Measurements from ENCODE around the gene NELFB. TPM values are rescaled to one million over a fixed set of nuclear protein-coding genes. Genes with fewer than 3 reads are reported as not detected.

NELFB gene
- total and polyA plus RNA-seq, 9 of the 15 experiments (the other 6 are each of a cell fraction or from before 2014, with no cell fraction given): 0.24 to 84.0 (median 29.7) TPM

GRCh38 chr9:137247135-137247915, 7.8 kb upstream of the NELFB start:
- no peak overlapping the region for H3K4me2 ChIP-seq (ENCODE audit: insufficient read depth, low read length)
- no peak overlapping the region for H2AFZ ChIP-seq (ENCODE audit: low read depth, low read length)

DNA sequence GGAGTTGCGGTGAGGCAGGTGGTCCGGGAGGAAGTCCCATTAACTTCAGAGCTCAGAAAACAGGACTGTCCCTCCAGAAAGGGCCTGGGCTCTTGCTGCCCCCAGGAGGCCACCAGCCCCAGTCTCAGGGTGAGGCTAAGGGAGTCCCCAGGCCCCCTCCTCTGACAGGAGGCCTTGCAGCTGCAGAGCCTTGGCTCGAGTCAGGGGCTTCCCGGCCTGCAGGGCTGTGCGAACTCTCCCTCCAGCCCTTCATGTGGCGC, 7.3 kb upstream of the NELFB start:
- ChIA-PET POLR2A (interaction anchor here (0.6 to 0.8 kb wide), 2 partner anchors 17 to 174 kb away, joined by 3 read pairs; no protein-coding TSS in a partner anchor), CTCF (ENCODE audit: low intra/inter-chr PET ratio) (no interaction called here)
- Histone ChIP-seq H3K9me3 (replicated peaks; ENCODE audit: control insufficient read depth, insufficient read depth, low read depth, low read length) (no peaks in the 10 kb centered on the region), H3K27ac (ENCODE audit: extremely low read depth, low read depth, low read length) (no peak overlapping the region), H3K9me1 (ENCODE audit: control insufficient read depth, insufficient read depth, low read length) (no peaks in the 10 kb centered on the region), H3K4me2 (ENCODE audit: insufficient read depth, low read length) (no peak overlapping the region), H3K27me3 (ENCODE audit: control insufficient read depth in 2 of 2, insufficient read depth in 2 of 2, low read length in 2 of 2) (no peaks in the 10 kb centered on the region), H3K9ac (ENCODE audit: insufficient read depth in 1 of 2, low read depth in 2 of 2, low read length in 2 of 2) (peak overlapping the region in 1 of 2 experiments; percentile 71; a peak in 2 of 4 replicates), H3K4me1 (replicated peaks in 1 of 2; ENCODE audit: control insufficient read depth in 2 of 2, insufficient read depth in 2 of 2, low read length in 2 of 2) (peaks cover 11 to 75% of the 10 kb centered on the region in 2 experiments; a peak in 4 of 5 replicates), H3K36me3 (ENCODE audit: control insufficient read depth, insufficient read depth, low read length) (peaks cover 13% of the 10 kb centered on the region), H3K4me3 (no peak overlapping the region), H4K20me1 (replicated peaks; ENCODE audit: control insufficient read depth, insufficient read depth, low read length) (peaks cover 16% of the 10 kb centered on the region), H2AFZ (ENCODE audit: low read depth, low read length) (no peak overlapping the region), H3K79me2 (ENCODE audit: control insufficient read depth, insufficient read depth, low read length) (peaks cover 14% of the 10 kb centered on the region)
- in situ Hi-C loops (cut with MboI): loop anchor here (25.0 kb wide), 1 partner anchor 461 kb away; the partner anchor contains the start of genes CCDC183 and TMEM141
- TF ChIP-seq ETV1 (tag; conservative IDR thresholded peaks at IDR 0.05; ENCODE audit: low read depth) (no peak), POLR2G (IDR thresholded peaks at IDR 0.05; ENCODE audit: low read depth, low read length) (0 out of 2 replicates have a peak, but pooled peaks have one; percentile 3), ZNF77 (CRISPR knock-in tag; IDR thresholded peaks at IDR 0.05) (no peak)
- FAIRE-seq: no peak
- WGBS (ENCODE audit: insufficient coverage, low coverage, missing lambda C conversion rate): 79% methylated on average over 6 of the region's 6 CpGs
- no TSS peak for BruUV-seq (replicated peaks)
- ATAC-seq: no peak
- intact Hi-C loops (cut with micrococcal nuclease): loop anchor here (10.0 kb wide), 1 partner anchor 463 kb away; no protein-coding TSS in a partner anchor
- no peak for DNase-seq (ENCODE audit: extremely low read depth in 1 of 4, low spot score in 3 of 4)

More at GRCh38 chr9:137247135-137247915, 7.8 kb upstream of the NELFB start:
- ATAC-seq (no peak), FAIRE-seq (no peak), DNase-seq (ENCODE audit: extremely low read depth in 1 of 4, low spot score in 3 of 4) (no peak)
- no peak overlapping the region for H3K4me3 ChIP-seq
- TF ChIP-seq DMBX1 (CRISPR knock-in tag; IDR thresholded peaks at IDR 0.05; ENCODE audit: borderline replicate concordance) (no peak), POLR2G (IDR thresholded peaks at IDR 0.05; ENCODE audit: low read depth, low read length) (peak; percentile 53)
- no TSS peak for BruUV-seq (replicated peaks)
- H3K36me3 ChIP-seq (ENCODE audit: control insufficient read depth, insufficient read depth, low read length): peaks cover 18% of the 10 kb centered on the region
- in situ Hi-C loops (cut with MboI) (loop anchor here (25.0 kb wide), 1 partner anchor 460 kb away; the partner anchor contains the start of genes CCDC183 and TMEM141), intact Hi-C loops (cut with micrococcal nuclease) (loop anchor here (10.0 kb wide), 1 partner anchor 463 kb away; no protein-coding TSS in a partner anchor)
- H3K27ac ChIP-seq (ENCODE audit: extremely low read depth, low read depth, low read length): no peak overlapping the region
- peaks cover 16 to 75% of the 10 kb centered on the region in 2 experiments; a peak in 4 of 5 replicates for H3K4me1 ChIP-seq (replicated peaks in 1 of 2; ENCODE audit: control insufficient read depth in 2 of 2, insufficient read depth in 2 of 2, low read length in 2 of 2)
- H3K9me1 ChIP-seq (ENCODE audit: control insufficient read depth, insufficient read depth, low read length): no peaks in the 10 kb centered on the region
- peaks cover 22% of the 10 kb centered on the region for H4K20me1 ChIP-seq (replicated peaks; ENCODE audit: control insufficient read depth, insufficient read depth, low read length)
- no peaks in the 10 kb centered on the region for H3K27me3 ChIP-seq (ENCODE audit: control insufficient read depth in 2 of 2, insufficient read depth in 2 of 2, low read length in 2 of 2)
- no peaks in the 10 kb centered on the region for H3K9me3 ChIP-seq (replicated peaks; ENCODE audit: control insufficient read depth, insufficient read depth, low read depth, low read length)
- ChIA-PET CTCF (ENCODE audit: low intra/inter-chr PET ratio) (no interaction called here), POLR2A (interaction anchor here (0.6 to 0.8 kb wide), 4 partner anchors 9 to 174 kb away, joined by 3 to 4 read pairs (median 3); no protein-coding TSS in a partner anchor)
- H3K79me2 ChIP-seq (ENCODE audit: control insufficient read depth, insufficient read depth, low read length): peaks cover 19% of the 10 kb centered on the region
- WGBS (ENCODE audit: insufficient coverage, low coverage, missing lambda C conversion rate): 70% methylated on average over 19 of the region's 20 CpGs
- H3K9ac ChIP-seq (ENCODE audit: insufficient read depth in 1 of 2, low read depth in 2 of 2, low read length in 2 of 2): peak overlapping the region in 1 of 2 experiments; percentile 71; a peak in 2 of 4 replicates
